CD4-positive, alpha-beta T cell treated with Interleukin-12 subunit alpha and Interleukin-12 subunit beta, for 1 hour (primary cell): ENCODE data around the gene MAP4K2.

Source experiments
- DNase-seq: peaks from one replicate; pipeline ENCODE4 v3.0.0-alpha.2; 2020

Gene MAP4K2

GRCh38 chr11:64754124-64754918 lies 48.7 kb downstream of the MAP4K2 start:
- no peak for DNase-seq

DNA sequence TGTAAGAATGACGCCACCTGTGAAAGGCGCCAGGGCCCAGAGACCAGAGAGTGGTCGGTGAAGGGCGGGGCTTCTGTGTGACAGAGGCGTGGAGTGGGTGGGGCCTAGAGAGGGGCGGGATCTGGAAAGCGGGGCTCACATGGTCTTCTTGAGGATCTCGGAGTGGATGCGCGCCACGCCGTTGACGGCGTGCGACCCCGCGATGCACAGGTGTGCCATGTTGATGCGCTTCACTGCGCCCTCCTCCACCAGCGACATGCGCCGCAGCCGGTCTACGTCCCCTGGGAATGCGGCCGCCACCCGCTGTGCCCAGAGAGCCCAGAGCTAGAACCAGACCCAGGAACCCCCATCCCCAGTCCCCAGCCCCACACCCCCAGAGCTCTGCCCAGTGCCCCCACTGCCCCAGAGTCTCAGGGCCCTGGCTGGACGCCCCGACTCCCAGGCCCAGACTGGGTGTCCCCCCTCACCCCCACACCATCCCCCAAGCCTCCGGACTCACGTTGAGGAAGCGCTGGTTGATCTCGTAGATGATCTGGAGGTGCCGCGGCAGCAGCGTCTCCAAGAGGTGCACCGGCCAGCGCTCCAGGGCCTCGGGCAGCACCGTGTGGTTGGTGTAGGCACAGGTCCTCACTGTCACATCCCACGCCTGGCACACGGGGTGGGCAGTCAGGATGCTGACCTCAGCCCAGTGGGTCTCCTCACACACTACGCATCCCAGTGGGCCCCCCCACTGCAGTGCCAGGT lies 49.5 kb downstream of the MAP4K2 start:
- DNase-seq = no peak

- no peak for DNase-seq
Observed at GRCh38 chr11:64753019-64753379, 50.0 kb downstream of the MAP4K2 start.

DNA sequence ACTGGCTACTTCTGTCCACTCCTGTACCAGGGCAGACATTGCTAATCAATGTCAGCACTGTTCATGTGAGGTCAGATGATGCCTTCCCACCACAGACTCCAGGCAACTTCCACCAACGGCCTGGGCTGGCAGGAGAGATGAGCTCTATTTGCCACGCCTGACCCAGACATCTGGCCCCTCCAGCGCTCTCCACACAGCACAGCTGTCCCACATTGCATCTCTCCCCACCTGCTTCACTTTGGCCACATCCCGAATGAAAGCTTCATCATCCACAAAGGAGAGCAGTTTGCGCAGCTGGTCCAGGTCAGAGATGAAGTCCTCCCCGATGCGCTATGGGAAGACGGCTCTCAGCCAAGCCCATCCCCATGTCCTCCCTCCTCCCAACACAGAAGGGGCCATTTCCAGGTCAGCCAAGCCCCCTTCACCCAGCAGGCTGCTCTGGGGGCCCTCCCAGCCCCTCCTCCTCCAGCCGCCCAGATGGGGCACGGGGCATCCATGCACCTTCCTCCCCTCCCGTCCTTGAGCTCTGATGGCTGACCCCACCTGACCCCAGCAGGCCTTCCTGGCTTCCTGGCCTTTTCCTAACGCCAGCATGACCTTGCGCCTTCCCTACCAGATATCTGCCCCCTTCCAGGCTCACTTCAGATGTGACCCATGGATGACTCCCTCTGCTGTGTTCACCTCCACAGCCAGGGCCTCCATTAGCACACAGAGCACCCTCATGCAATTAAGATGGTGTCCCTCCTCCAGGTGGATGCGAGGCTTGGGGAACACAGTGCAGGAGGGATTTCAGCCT lies 50.6 kb downstream of the MAP4K2 start:
- DNase-seq = no peak

- no peak for DNase-seq
Observed at GRCh38 chr11:64751580-64751979, 51.4 kb downstream of the MAP4K2 start.

DNA sequence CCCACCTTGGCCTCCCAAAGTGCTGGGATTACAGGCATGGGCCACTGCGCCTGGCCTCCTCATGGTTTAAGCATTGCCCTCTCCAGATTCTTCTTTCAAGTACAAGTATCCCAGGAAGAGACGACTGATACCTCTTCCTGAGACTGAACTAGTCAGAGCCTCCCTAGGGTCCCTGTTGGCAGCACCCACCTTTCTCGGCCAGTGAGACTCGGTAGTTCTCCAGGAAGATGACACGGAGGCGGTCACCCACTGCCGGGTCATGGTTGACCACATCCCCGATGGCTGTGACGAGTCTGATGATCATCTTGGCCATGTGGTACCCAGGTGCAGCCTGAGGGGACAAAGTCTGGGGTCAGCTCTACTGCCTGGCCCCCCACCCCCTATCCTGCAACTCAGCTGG lies 51.9 kb downstream of the MAP4K2 start:
- no peak for DNase-seq

DNA sequence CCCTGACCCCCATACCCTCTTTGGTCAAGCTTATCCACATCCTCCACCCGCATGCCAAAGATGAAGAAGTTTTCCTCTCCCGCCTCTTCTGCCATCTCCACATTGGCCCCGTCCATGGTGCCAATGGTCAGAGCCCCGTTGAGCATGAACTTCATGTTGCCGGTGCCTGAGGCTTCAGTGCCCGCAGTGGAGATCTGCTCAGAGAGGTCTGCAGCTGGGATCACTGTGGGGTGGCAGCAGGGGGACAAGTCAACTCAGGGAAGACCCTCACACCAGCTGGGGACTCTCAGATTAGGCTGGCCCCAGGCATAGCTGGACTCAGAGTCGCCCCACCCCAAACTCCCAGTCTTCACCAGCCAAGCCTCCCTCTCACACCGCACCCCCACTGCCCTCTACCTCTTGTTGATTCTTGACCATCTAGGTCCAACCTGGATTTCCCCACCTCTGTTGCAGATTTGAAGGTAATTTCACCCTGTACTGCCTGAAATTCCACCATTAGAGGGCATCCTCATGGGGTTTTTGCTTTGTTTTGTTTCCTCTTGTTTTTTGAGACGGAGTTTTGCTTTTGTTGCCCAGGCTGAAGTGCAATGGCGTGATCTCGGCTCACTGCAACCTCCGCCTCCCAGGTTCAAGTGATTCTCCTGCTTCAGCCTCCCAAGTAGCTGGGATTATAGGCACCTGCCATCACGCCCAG lies 52.5 kb downstream of the MAP4K2 start:
- peak; percentile 38 for DNase-seq

- no peak for DNase-seq
Observed at GRCh38 chr11:64747961-64748665, 54.9 kb downstream of the MAP4K2 start.

GRCh38 chr11:64746486-64746885 lies 56.5 kb downstream of the MAP4K2 start:
- no peak for DNase-seq

DNA sequence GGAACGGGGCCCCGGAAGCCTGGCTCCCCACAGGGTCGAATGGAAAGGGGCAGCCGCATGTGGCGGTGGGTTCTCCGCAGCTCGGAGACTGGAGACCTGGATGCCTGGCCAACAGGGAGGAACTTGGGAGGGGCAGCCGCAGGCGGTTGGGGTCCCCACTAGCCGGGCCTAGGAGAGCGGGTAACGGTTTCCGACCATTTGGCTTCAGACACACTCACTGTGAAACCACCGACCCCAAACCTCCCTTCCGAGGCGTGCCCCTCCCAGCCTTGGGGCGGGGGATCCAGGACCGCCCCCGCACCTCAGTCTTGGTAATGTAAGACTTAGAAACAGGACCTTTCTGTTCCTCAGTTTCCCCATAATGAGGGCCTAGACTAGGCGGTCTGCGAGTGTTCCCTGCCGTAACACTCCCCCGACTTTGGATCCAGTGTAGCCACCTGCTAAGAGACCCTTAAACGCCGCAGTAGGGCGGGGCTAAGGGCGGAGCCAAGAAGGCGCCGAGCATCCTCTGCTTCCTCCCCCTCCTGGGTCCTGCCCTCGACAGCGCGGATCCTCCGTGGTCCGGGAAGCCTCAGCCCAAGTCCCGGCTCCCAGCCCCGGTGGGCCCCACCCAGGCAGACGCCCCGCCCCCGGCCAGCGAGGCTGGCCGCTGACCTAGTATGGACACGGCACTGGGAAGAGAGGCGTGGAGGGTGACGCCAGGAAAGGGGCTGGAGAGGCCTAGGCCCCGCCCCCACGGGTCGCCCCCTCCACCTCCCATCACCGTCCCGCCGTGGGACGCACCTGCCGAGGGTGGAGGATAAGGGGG lies 57.3 kb downstream of the MAP4K2 start:
- peak; percentile 85 for DNase-seq

GRCh38 chr11:64745189-64745520 lies 57.9 kb downstream of the MAP4K2 start:
- DNase-seq = peak; percentile 92

GRCh38 chr11:64744544-64745188 lies 58.3 kb downstream of the MAP4K2 start:
- DNase-seq = peak; percentile 58

DNA sequence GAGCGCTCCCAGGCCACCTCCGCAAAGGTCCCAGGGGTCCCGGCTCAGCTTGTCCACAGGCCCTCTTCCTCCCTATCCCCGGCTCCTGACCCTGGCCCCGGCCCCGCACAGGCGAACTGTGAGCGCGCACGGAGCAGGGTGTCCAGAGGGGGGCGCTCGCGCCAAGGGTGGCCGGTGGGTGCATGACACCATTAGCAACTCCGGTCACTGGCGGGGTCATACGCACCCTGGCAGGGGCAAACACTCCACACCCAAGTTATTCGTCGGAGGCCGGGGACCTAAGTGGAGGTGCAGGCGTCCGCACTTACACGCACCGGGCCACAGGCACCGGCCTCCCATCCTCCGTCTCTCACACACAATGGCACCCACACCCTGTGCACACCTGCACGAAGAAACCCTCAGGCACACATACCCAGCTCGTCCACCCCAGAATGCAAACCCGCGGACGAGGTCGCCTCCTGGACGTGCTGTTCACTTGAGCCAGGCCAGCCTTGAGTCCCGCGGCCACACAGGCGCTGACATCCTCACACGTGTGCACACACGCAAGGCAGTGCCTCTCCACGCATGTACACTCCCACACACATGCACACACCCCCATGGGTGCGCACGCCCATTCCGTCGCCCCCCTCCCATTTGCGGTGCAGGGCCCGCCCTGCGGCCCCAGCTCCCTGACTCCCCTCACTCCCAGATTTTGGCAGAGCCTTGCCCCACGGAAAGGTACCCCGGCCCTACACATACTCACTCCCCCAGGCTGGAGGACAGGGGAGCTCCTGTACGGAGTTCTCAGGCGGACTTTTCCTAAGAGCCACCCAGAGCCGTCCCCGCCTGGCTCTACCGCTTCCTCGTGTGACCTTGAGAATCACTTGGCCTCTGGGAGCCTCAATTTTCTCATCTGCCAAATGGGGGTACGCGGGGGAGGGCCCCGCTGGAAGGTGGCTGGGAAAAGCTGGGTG lies 59.1 kb downstream of the MAP4K2 start, which contains the start of gene RASGRP2:
TSS of gene RASGRP2 (minus strand) at position 552 of the 953 bp plus-strand sequence. CDS start 1,276 bp downstream, outside the sequence.
- peak; percentile 88 for DNase-seq

GRCh38 chr11:64742889-64743590 lies 60.0 kb downstream of the MAP4K2 start:
- peak; percentile 79 for DNase-seq

DNA sequence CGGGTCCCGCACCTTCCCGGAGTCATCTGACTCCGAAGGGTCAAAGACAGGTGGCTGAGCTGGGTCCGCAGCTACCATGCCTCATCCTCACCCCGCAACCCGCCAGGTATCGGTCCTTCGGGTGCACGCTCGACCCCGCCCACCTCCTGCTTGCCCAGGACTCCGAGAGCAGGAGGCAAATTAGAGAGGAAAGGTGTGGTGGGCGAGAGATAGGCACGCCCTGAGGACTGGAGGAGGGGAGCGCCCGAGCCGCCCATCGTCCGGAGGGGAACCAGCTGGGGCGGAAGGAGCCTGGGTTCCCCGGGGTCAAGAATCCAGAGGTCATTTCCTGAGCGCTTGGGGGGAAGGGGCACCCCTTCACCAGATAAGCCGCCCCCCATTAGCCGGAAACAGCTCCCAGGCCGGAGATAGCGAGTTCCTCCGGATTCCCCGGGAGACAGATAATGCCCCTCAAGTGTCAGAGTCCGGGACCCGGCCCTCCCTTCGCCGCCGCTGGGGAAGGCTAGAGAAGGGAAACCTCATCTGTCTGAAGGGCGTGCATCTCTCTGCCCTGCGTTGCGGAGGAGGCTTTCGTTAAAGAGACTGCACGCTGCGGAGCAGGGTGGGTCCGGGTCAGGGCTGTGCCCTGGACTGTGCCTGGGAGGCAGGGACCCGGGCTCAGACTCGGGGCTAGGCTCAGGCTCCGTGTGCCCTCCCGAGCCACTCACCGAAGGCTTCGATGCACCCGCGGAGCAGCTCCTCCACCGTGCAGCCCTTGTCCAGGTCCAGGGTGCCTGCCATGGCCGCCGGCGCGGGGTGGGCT lies 60.7 kb downstream of the MAP4K2 start:
- no peak for DNase-seq

DNA sequence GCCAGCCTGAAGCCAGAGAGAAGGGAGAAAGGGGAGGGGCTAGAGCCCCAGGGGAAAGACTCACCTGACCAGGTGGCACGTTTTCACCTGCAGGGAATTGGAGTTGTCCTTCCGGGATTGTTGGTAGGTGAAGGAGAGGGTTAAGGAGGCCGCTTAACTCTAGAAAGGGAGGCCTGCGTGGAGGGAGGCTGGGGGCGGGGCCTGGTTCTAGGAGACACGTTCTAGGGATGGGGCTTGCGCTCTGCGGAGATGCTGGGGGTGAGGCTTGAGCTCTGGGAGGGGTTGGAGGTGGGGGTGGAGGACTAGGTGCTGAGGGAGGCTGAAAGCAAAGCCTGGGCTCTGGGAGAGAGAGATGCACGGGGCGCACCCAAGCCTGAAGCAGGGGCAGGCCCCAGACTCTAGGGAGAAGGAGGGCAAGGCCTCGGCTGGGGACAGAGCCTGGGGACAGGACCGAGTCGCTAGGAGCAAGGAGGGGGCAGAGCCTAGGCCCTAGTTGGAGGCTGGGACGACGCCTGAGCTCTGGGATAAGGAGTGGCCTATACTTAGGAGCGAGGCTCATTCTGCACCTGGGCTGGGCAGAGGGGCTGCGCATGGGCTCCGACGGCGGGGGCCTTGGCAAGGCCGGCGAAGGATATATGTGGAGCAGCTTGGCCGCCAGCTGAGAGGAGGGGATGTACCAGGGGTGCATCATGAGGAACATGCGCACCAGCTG lies 61.5 kb downstream of the MAP4K2 start:
- DNase-seq = no peak

DNA sequence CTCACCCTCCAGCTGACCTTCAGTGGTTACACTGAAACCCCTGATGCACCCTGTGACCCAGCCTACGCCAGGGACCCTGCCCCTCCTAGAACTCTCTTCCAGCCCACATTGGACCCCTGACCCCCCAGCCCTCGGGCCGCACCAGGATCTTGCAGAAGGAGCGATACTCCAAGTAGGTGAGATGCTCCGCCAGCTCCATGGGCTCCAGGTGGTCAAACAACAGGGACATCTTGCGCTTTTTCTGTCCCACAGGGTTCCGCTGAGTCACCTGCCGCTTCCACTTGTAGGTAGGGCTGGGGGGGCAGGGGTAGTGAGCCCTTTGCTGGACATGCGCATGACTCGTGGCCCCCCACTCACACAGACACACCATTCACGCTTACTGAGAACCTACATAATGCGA lies 63.1 kb downstream of the MAP4K2 start:
- DNase-seq = no peak
